Measurements from ENCODE around the gene TBXA2R.
"Not testable (repeated sequence)": the region's sequence is repeated elsewhere in the genome, so short reads cannot be mapped to it uniquely, and the experiment has no call there.

The TBXA2R gene

GRCh38 chr19:3606690-3607289, at the start of gene TBXA2R:
TBXA2R (minus strand) TSS chr19:3606875; CDS start chr19:3600634, 6,241 bp downstream.
- peak; percentile 41 for DNase-seq (ENCODE audit: low spot score)

DNA sequence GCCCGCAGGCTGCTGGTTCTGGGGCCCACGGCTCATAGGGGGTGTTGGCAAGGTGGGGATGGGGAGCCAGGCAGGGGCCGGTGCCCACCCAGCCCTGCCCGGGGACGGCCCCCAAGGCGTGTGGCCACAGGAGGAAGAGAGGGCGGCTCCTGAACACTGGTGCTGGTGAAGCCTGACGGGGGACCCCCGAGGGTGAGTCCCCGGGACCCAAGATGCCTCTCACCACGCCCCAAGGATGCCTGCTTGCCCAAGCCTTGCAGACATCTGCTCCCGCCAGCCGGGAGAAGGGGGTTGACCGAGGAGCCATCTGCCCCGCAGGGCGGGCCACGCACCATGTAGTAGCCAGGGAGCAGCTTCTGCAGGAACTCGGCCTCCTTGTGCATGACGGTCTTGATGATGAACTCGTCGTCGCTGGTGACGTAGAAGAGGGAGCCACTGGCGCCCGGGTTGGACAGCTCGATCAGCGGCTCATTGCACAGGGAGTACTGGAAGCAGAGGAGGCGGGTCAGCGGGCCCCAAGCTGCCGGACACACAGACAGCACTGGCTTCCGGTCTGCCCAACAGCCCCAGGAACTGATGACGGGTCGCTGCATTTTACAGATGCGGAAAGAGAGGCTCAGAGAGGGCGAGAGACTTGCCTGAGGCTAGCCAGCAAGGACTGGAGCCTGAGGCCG, 49.5 kb upstream of the TBXA2R start:
- no peak for DNase-seq (ENCODE audit: low spot score)

DNA sequence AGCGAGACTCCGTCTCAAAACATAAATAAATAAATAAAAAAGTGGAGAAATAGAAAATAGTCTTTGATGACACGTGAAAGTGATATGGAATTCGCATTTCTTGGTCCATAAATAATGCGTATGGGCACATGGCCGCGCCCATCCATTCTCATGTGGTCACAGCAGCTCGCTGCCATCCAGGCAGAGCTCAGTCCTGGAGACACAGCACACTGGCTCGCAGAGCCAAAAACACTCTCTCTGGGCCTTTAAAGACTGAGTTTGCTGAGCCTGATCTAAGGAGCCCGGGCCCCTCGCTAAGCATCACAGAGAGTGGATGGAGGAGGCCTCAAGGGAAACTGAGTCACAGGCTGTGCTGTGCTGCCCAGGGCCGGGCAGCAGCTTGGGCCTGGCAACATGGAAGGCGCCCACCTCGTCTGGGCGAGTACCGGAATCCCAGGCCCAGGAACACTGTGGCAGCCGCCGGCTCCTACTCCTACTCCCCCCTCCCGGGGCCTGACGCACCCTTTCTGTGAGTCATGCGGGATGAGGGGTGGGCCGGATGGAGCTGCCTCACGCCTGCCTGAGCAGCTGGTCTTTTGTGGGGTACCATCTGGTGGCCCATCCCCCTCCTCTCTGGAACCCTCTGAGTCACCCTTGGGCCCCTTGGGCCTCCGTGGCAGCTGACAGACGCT, 48.9 kb upstream of the TBXA2R start:
- DNase-seq (ENCODE audit: low spot score): no peak

DNA sequence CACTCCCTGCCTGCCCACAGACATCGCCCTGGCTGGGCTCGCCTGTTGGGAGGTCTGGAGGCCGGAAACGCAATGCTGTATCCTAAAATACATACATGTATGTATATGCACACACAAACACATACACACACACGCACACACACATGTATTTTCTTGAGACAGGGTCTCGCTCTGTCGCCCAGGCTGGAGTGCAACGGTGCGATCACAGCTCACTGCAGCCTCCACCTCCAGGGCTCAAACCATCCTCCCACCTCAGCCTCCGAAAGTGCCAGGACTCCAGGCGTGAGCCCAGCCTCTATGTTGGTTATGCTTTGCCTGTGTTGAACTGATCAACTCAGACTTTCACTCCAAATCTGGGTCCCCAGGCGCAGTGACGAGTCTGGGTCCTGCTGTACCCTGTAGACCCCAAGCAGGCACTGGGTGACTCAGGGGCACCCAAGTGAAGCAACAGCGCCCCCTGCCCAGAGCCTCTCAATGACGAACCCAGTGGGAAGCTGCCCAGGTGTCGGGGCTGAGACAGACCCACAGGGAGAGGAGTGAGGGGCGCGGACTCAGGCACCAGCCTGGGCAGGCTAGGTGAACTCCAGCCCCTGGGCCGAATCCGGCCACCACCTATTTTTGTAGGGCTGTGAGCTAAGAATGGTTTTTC, 47.3 kb upstream of the TBXA2R start:
- DNase-seq (ENCODE audit: low spot score): no peak

GRCh38 chr19:3653081-3653795, 46.6 kb upstream of the TBXA2R start:
- DNase-seq (ENCODE audit: low spot score): no peak

- DNase-seq (ENCODE audit: low spot score): no peak
Observed at GRCh38 chr19:3652422-3652821, 45.7 kb upstream of the TBXA2R start.

- no peak for DNase-seq (ENCODE audit: low spot score)
Observed at GRCh38 chr19:3651684-3652083, 45.0 kb upstream of the TBXA2R start.

GRCh38 chr19:3649888-3650287, 43.2 kb upstream of the TBXA2R start:
- DNase-seq (ENCODE audit: low spot score): no peak

- no peak for DNase-seq (ENCODE audit: low spot score)
Observed at GRCh38 chr19:3648037-3648905, 41.6 kb upstream of the TBXA2R start.

DNA sequence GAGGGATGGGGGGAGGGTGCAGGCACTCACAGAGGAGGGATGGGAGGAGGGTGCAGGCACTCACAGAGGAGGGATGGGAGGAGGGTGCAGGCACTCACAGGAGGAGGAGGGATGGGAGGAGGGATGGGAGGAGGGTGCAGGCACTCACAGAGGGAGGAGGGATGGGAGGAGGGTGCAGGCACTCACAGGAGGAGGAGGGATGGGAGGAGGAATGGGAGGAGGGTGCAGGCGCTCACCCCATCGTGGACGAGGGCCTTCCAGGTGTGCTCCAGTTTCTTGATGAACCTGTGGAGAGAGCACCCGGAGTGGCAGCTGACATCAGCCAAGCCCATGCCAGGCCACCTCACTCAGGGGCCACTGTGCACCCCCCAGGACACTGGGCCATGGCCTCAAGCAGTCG, 40.4 kb upstream of the TBXA2R start:
- not testable (repeated sequence) for DNase-seq (ENCODE audit: low spot score)

DNA sequence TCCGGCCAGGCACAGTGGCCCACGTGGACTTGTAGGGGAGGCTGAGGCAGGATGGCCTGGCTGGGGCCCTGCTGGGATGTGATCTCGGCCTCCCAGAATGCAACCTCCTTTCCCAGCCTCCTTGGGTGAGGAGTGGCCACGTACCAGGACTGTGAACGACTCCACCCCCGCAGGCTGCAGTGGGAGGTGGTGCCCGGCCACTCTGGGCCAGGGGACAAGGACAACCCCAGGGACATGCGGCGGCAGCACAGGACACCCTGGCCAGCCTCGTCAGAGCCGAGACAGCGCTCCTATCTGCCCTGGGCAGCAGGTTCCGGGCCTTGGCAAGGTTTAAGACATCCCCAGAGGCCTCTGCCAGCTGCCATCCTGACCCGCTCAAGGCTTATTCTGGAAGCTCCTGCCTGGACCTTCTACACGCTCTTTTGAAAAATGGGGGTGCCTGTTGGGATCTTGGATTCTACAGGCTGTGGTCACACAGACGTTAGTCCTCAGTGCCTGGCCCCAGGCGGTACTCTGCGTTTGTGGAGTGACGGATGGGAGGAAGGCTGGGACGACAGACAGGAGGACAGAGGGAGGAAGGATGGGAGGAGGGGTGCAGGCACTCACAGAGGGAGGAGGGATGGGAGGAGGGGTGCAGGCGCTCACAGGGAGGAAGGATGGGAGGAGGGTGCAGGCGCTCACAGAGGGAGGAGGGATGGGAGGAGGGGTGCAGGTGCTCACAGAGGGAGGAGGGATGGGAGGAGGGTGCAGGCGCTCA, 39.8 kb upstream of the TBXA2R start:
- no peak for DNase-seq (ENCODE audit: low spot score)

DNA sequence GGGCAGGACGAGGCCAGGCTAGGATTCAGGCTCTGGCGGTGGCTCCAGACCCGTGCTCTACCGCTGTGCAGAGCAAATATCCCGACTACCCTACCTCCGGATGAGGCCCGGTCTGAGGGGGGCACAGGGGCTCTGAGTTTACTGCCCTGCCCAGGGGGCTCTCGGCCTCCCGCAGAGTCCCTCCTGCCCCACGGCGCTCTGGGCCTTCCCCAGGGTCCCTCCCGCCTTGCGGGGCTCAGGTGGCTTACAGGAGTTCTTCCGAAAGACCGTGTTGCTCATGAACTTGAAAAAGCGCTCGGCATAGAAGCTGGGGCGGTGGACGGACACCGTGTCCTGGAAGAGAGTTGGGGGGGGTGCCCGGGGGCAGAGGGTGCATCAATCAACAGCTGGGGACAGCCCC, 39.1 kb upstream of the TBXA2R start:
- no peak for DNase-seq (ENCODE audit: low spot score)

- no peak for DNase-seq (ENCODE audit: low spot score)
Observed at GRCh38 chr19:3645067-3645396, 38.4 kb upstream of the TBXA2R start.

GRCh38 chr19:3644351-3645066, 37.8 kb upstream of the TBXA2R start:
- DNase-seq (ENCODE audit: low spot score): no peak

GRCh38 chr19:3643674-3644313, 37.1 kb upstream of the TBXA2R start:
- DNase-seq (ENCODE audit: low spot score): no peak

DNA sequence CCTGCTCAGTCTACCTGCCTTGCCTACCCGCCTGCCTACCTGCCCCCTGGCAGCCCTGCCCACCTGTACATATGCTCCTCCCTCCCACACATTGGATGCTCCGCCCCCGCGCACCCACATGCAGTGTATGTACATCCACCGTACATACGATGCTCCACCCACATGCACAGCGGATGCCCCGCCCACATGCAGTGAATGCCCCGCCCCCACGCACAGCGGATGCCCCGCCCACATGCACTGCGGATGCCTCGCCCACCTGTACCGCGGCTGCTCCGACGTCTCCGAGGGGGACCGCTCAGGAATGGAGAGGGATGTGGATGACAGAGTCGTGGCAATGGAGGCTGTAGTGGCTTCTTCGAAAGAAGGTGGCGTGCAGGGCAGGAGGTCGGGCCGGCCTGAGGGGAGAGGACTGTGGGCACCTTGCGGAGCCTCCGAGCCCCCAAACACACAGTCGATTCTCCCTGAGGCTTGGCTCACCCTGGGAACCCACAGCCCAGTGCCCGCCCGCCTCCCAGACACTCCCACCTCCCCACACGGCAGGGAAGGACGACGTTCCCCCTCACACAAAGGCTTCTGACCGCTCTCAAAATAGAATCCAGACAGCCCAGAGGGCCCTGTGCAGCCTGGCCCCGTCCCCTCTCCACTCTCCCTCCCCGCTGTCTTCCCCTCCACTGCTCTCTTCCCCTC, 36.5 kb upstream of the TBXA2R start:
- no peak for DNase-seq (ENCODE audit: low spot score)

DNA sequence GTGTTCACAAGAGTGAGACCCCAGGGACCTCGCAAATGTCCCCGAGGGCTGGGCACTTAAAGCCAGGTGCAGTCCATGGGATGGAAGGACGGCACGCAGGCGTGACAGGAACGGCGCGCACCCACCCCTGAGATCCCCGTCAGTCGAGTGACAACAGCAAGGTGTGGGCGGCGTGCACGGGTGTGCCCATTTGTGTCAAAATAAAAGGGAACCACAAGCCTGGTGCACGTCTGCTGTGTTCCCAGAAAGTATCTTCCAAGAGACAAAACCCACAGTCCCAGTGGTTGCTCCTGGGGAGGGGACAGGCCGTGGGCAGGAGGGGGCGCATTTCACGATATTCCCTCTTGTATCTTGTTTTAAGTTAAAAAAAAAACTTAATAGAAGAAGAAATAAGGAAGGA, 35.6 kb upstream of the TBXA2R start:
- DNase-seq (ENCODE audit: low spot score): no peak

GRCh38 chr19:3641515-3642269, 35.0 kb upstream of the TBXA2R start:
- no peak for DNase-seq (ENCODE audit: low spot score)

Measured in kidney tubule cell (primary cell).